EL (cell line): Measurements from ENCODE around the gene ATXN1.

Experiments used
- DNase-seq: peaks from one replicate; pipeline ENCODE4 v3.0.0-alpha.2; 2016

Gene ATXN1

DNA sequence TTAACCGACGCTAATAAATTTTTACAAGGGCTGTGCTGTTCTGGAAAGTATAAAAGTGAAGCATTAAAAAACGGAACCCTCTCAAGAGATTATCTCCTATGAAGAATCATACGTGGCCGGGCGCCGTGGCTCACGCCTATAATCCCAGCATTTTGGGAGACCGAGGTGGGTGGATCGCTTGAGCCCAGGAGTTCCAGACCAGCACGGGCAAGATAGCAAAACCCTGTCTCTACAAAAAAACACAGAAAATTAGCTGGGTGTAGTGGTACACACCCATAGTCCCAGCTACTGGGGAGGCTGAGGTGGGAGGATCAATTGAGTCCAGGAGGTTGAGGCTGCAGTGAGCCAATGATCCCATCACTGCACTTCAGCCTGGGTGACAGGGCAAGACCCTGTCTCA lies 439.4 kb downstream of the ATXN1 start:
- no peak for DNase-seq

GRCh38 chr6:16321341-16321710 lies 439.9 kb downstream of the ATXN1 start:
- no peak for DNase-seq

DNA sequence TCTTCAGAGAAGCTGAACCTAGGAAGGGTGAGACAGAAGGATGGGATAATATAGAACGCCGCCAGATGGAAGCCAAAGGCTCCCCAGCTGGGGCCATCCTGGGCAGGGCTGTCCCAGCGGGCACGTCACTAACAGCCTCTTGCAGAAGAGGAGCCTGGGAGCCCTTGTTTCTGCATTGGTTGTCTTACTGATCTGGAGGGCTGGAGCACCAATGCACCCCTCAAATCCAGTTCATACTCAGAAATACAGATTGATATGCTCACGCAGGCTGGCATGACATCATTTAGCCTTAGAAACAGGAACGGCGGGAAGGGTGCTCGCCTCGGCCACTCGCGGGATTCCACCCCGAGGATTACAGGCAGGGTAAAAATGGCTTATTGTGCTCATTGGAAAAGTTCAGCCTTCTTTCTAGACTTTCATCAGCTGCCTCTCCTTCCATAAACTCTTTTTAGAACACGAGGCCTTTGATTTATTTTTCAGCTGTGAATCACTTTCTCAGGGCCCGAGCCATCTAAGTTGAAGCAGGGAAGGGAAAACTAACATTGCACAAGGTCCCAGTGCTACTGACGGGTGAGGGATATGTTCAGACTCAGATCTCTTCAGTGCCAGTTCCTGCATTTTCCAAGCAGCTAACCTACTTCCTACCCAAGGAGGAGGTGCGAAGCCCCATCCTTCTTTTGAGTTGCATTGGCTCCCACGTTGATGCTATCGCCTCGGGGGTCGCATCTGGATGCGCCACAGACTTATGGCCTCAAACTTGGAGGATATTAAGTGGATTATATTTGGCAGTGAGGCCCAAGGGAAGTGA lies 440.5 kb downstream of the ATXN1 start:
- DNase-seq: peak; percentile 31

GRCh38 chr6:16319813-16320532 lies 441.3 kb downstream of the ATXN1 start:
- DNase-seq: peak; percentile 93

- DNase-seq: no peak
Observed at GRCh38 chr6:16318953-16319720, 442.1 kb downstream of the ATXN1 start.

- peak; percentile 72 for DNase-seq
Observed at GRCh38 chr6:16318538-16318937, 442.7 kb downstream of the ATXN1 start.

GRCh38 chr6:16316741-16317251 lies 444.5 kb downstream of the ATXN1 start:
- DNase-seq: peak; percentile 77

GRCh38 chr6:16314296-16314695 lies 447.0 kb downstream of the ATXN1 start:
- DNase-seq: no peak

DNA sequence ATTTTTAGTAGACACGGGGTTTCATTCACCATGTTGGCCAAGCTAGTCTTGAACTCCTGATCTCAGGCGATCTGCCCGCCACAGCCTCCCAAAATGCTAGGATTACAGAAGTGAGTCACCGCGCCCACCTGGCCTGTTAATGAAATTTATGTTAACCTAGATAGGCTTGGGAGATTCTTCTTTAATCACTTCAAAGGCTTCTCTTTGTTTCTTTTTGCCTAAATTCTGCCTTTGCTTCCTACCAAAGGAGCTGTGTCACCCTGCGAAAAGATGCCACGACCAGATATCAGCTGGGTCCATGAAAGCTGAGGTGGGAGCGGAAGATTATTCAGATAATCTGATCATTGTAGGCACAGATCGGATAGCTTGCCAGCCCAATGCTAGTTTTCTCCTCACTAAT lies 447.5 kb downstream of the ATXN1 start:
- no peak for DNase-seq

GRCh38 chr6:16311763-16312162 lies 449.5 kb downstream of the ATXN1 start:
- no peak for DNase-seq

GRCh38 chr6:16306334-16306733 lies 454.9 kb downstream of the ATXN1 start:
- DNase-seq: no peak

DNA sequence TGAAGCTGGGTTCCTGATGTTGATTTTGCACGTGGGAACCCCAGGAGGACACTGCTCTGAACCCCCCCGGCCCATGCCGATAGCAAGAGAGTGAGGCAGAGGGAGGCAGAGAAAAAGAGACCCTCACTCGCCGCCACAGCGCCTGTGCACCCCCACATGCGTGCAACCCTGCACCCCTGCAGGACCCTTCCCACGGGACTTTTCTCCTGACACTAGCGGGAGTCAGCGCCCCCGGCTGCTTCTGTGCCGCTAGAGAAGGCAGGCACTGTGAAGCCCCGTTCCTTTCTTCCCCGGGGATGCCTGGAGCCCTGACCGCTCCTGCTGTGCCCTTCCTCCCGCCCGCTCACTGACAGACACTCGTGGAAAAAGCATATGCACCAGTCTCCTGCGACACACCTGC lies 455.5 kb downstream of the ATXN1 start:
- DNase-seq: no peak

DNA sequence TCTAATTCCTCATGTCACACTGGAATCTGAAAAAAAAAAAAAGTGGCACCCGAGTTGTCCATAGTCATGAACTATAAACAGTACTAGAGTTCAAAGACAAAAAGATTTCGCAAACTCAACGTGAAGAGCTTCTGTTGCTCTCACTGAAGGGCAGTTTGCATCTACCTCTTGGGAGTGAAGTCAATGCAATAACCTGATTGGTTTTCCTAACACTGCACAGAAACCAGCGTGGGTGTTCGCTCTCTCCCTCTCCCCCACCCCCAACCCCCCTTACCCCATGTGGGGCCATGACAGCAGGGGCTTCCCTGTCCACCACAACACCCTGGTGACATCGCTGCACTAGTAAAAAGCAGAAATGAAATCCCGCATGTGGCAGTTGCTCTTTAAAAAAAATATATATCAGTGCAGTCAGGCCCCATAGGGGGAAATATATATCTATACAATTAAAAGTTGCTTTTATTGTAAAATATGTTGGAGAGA lies 456.0 kb downstream of the ATXN1 start:
- DNase-seq: no peak

GRCh38 chr6:16302721-16303552 lies 458.3 kb downstream of the ATXN1 start:
- no peak for DNase-seq

GRCh38 chr6:16301511-16301910 lies 459.7 kb downstream of the ATXN1 start:
- no peak for DNase-seq

- no peak for DNase-seq
Observed at GRCh38 chr6:16299861-16300260, 461.4 kb downstream of the ATXN1 start.

DNA sequence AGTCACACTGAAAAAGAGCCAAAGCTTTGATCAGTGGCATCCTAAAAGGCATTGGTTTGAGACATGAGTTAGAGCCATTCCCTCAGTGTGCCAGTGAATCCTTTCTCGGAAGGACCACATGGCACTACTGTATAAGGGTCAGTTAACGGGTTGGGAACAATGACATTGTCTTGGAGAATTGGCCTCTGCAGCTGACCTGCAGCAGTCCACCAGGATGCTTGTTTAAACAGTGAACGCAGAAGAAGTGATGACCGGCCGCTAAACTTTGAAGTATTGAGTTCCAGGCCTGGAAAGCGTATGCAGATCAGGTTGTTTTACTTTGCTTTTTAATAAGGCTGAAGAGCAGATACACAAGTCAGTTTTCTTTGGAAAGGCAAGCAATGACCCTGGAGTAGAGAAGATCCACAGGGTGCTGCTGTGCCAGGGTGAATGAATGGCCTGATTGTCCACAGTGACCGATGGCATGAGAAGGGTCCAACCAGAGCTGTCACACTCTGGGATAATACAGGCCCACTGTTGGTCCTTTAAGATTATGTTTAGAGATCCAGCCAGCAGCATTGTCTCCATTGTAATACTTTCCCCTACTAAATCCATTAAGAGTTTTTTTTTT lies 465.1 kb downstream of the ATXN1 start:
- no peak for DNase-seq

DNA sequence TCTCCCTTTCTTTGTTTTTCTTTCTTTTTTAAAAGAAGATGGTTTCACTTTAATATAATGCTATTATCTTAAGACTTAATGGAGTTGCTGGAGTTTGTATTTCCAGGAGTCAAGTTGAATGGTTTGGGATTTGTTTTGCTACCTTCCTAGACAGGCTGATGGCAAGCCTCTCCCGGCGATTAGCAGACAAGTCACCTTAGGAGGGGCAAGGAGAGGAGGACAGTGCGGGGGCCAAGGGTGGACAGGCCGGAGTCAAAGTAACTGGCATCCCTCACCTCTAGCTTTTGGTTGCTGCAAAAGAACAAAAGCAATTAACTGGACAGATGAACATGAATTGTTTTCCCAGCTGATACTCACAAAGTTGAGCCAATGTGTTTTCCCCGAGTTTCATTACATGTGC lies 465.8 kb downstream of the ATXN1 start:
- DNase-seq: no peak

- no peak for DNase-seq
Observed at GRCh38 chr6:16295060-16295459, 466.2 kb downstream of the ATXN1 start.

- no peak for DNase-seq
Observed at GRCh38 chr6:16294371-16294770, 466.9 kb downstream of the ATXN1 start.

DNA sequence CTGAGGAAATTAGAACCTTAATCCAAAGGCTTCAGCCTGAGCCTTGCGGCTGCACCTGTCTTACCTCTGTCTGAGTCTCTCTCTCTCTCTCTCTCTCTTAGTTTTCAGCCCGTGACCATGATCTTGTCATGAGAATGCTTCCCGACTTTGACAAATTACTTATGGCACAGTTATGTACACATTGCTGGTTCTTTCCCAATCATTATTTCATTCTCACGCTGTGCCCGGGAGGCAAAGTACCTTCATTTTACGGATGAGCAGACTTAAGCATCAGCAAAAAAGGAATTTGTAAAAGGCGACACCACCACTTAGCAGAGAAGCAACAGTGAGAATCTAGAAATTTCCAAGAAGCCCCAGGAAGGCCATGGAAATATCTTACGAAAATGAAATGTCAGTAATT lies 468.3 kb downstream of the ATXN1 start:
- no peak for DNase-seq

- no peak for DNase-seq
Observed at GRCh38 chr6:16292432-16292831, 468.8 kb downstream of the ATXN1 start.
